GM23338 (cell line): ENCODE results near the gene CTRB1. TPM values are rescaled to one million over a fixed set of nuclear protein-coding genes. Genes with fewer than 3 reads are reported as not detected.

Experiments
- ATAC-seq: fragments of 200-7000 bp; cut with Tn5 transposase; 3 replicates; pipeline ENCODE4 v1.9.1; 2020
- DNase-seq: peaks from one replicate; pipeline ENCODE4 v3.0.0-alpha.2; 2015; ENCODE audit warnings: low spot score
- H2AFZ ChIP-seq: fragments of 200-600 bp; sonication (generic); 2 replicates; pipeline ENCODE4 v1.8.0; 2016; ENCODE audit warnings: antibody characterized with exemption, mild to moderate bottlenecking, moderate library complexity
- H3F3A ChIP-seq: fragments of 200-600 bp; sonication (generic); replicated peaks from 2 replicates; pipeline ENCODE4 v1.8.0; 2017; ENCODE audit warnings: antibody characterized with exemption, mixed run types, low read depth
- H3K27ac ChIP-seq: fragments of 200-600 bp; sonication (generic); 2 replicates; pipeline ENCODE4 v1.6.1; 2016; ENCODE audit warnings: low read depth
- H3K27me3 ChIP-seq: fragments of 200-600 bp; sonication (generic); 2 replicates; pipeline ENCODE4 v1.8.0; 2016; ENCODE audit warnings: mild to moderate bottlenecking, mixed run types, moderate library complexity; ENCODE audit not compliant: insufficient read depth
- H3K36me3 ChIP-seq: fragments of 200-600 bp; sonication (generic); 2 replicates; pipeline ENCODE4 v1.8.0; 2016; ENCODE audit warnings: mild to moderate bottlenecking; ENCODE audit not compliant: insufficient read depth
- H3K4me1 ChIP-seq: fragments of 200-600 bp; sonication (generic); 2 replicates; pipeline ENCODE4 v1.8.0; 2016; ENCODE audit warnings: mild to moderate bottlenecking, moderate library complexity; ENCODE audit not compliant: insufficient read depth
- H3K4me2 ChIP-seq: fragments of 200-600 bp; sonication (generic); 2 replicates; pipeline ENCODE4 v1.7.1; 2017; ENCODE audit warnings: mixed run types
- H3K4me3 ChIP-seq: fragments of 200-600 bp; sonication (generic); 2 replicates; pipeline ENCODE4 v1.6.1; 2016; ENCODE audit warnings: mixed run types
- H3K79me2 ChIP-seq: fragments of 200-600 bp; sonication (generic); replicated peaks from 2 replicates; pipeline ENCODE4 v1.8.0; 2017; ENCODE audit warnings: mild to moderate bottlenecking; ENCODE audit not compliant: insufficient read depth
- H3K9me2 ChIP-seq: fragments of 200-600 bp; sonication (generic); 2 replicates; pipeline ENCODE4 v1.8.0; 2017; ENCODE audit not compliant: insufficient read depth
- H4K20me1 ChIP-seq: fragments of 200-600 bp; sonication (generic); replicated peaks from 2 replicates; pipeline ENCODE4 v1.8.0; 2017; ENCODE audit warnings: mild to moderate bottlenecking; ENCODE audit not compliant: insufficient read depth
- H3K27ac Mint-ChIP-seq: 2 replicates; pipeline ENCODE4 v1.8.0; 2020; ENCODE audit warnings: inconsistent platforms, mild to moderate bottlenecking, moderate library complexity, mixed read lengths
- H3K27me3 Mint-ChIP-seq: 3 replicates; pipeline ENCODE4 v1.8.0; 2022; ENCODE audit warnings: low read depth, mild to moderate bottlenecking, moderate library complexity, mixed read lengths, inconsistent platforms; ENCODE audit not compliant: insufficient read depth, poor library complexity
- H3K36me3 Mint-ChIP-seq: 3 replicates; pipeline ENCODE4 v1.8.0; 2021; ENCODE audit warnings: low read depth, mild to moderate bottlenecking, inconsistent platforms, moderate library complexity, mixed read lengths
- H3K4me1 Mint-ChIP-seq: 3 replicates; pipeline ENCODE4 v1.8.0; 2020; ENCODE audit warnings: mild to moderate bottlenecking, inconsistent platforms, mixed read lengths
- H3K4me3 Mint-ChIP-seq: 3 replicates; pipeline ENCODE4 v1.8.0; 2021; ENCODE audit warnings: moderate library complexity, mild to moderate bottlenecking, inconsistent platforms, mixed read lengths
- H3K9me3 Mint-ChIP-seq: 3 replicates; pipeline ENCODE4 v1.8.0; 2020; ENCODE audit warnings: moderate library complexity, mild to moderate bottlenecking, inconsistent platforms, mixed read lengths
- ETS1 ChIP-seq: IDR thresholded peaks from 2 replicates; pipeline ENCODE4 v1.6.1; 2016; ENCODE audit warnings: antibody characterized with exemption
- EZH2phosphoT487 ChIP-seq: fragments of 200-600 bp; sonication (generic); IDR thresholded peaks from one replicate; pipeline ENCODE4 v1.8.1; 2018; ENCODE audit warnings: antibody characterized with exemption; ENCODE audit not compliant: unreplicated experiment
- STAT1 ChIP-seq: IDR thresholded peaks from one replicate; pipeline ENCODE4 v1.6.1; 2016; ENCODE audit warnings: antibody characterized with exemption; ENCODE audit not compliant: unreplicated experiment
- polyA plus RNA-seq: library from polyadenylated mRNA; unstranded; fragments of >200 nt; fragmentation: Nextera tagmentation; extraction: Ambion mirVana; gene quantifications from 2 replicates; pipeline ENCODE4 v1.2.1, GENCODE V29; 2016
- total RNA-seq: library from RNA; depleted of rRNA; stranded (reverse); fragments of >200 nt; shearing (Covaris generic); gene quantifications from 2 replicates; pipeline ENCODE4 v1.2.3, GENCODE V29; 2014
- TF ChIP-seq, protein P1 (sequence below): IDR thresholded peaks from one replicate; pipeline ENCODE4 v1.6.1; 2018; ENCODE audit warnings: antibody characterized with exemption; ENCODE audit not compliant: unreplicated experiment
- TF ChIP-seq, protein P2 (sequence below), 2 experiments: fragments of 200-600 bp in 1 of 2; sonication (generic) in 1 of 2; conservative IDR thresholded peaks; 2 replicates each; pipeline versions ENCODE4 v1.5.1 to v1.6.1; 2016 to 2017; ENCODE audit warnings: antibody characterized with exemption in 2 of 2, low read depth in 2 of 2, mild to moderate bottlenecking in 2 of 2, moderate library complexity in 1 of 2

CTRB1 gene
- total and polyA plus RNA-seq, 2 experiments from 2014 or later = not detected

DNA sequence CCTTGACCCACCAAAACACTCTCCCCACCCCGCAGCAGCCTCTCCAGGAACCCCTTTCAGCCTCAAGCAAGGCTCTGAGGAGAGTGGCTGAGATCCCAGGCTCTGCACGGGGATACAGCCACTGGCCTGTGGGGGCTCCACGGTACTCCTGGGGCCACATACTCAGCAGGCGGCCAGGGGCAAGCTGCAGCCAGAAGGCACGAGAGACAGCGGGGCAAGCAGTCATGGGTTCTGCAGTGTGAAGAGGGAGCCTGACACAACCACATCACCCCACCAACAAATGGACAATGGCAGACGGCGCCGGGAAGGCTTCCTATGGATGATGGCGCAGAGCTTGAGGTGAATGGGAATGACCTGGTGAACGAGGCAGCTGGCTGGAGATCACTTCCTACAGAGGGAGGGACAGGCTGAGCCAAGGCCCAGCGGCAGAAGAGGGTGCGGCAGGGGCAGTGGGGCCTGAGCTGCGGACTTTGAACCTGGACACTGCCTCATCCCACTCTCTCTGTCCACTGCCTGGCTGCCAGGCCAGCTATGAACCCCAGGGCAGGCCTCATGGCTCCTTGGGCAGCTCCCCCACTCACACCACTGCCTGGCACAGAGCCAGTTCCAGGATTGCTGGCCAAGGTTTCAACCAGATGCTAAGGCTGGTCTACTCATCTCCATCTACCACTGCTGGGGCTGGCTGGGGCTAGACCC lies 43.5 kb downstream of the CTRB1 start:
- H2AFZ ChIP-seq = no peak overlapping the region
- ATAC-seq (peak; percentile 2; the same call in 2 of the 3 replicates), DNase-seq (no peak)
- no peaks in the 10 kb centered on the region for H3K36me3 ChIP-seq
- H3K4me1 ChIP-seq = peaks cover 47% of the 10 kb centered on the region
- H3K27ac ChIP-seq = 0 out of 2 replicates have a peak overlapping the region, but pooled peaks have one; percentile 39
- H3K4me3 Mint-ChIP-seq = no peak overlapping the region; the same call in 2 of the 3 replicates
- no peaks in the 10 kb centered on the region for H3K9me2 ChIP-seq
- peak overlapping the region; percentile 91 for H3K27ac Mint-ChIP-seq
- no peak overlapping the region for H3K4me2 ChIP-seq
- H3K4me1 Mint-ChIP-seq = peaks cover 60% of the 10 kb centered on the region
- no peaks in the 10 kb centered on the region for H3K9me3 Mint-ChIP-seq
- no peak for TF ChIP-seq STAT1
- H4K20me1 ChIP-seq = peaks cover 45% of the 10 kb centered on the region
- H3F3A ChIP-seq = 0 out of 2 replicates have a peak, but pooled peaks cover 7% of the 10 kb centered on the region
- H3K79me2 ChIP-seq = peaks cover 83% of the 10 kb centered on the region
- peaks cover 17% of the 10 kb centered on the region for H3K27me3 Mint-ChIP-seq
- H3K36me3 Mint-ChIP-seq = peaks cover 14% of the 10 kb centered on the region; the same call in 2 of the 3 replicates
- H3K27me3 ChIP-seq = no peaks in the 10 kb centered on the region
- H3K4me3 ChIP-seq = no peak overlapping the region

DNA sequence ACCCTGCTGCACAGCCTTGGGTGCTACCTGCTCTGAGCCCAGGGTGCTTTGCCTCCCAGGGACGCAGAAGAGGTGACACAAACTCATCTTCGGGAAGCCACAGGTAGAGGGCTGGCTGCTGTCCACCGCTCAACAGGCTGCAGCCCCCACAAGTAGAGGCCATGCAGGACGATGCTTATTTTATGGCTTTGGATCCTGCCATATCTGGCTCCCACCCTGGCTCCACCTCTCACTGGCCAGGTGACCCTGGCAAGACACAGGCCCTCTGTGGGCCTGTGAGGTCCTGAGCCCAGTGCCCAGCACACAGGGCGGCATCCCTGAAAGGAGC lies 44.0 kb downstream of the CTRB1 start:
- Mint-ChIP-seq H3K9me3 (no peaks in the 10 kb centered on the region), H3K4me3 (peak overlapping the region; percentile 10; the same call in 1 of the 3 replicates), H3K27me3 (peaks cover 17% of the 10 kb centered on the region), H3K4me1 (peaks cover 55% of the 10 kb centered on the region), H3K27ac (peak overlapping the region; percentile 36; the same call in 1 of the 2 replicates), H3K36me3 (peaks cover 14% of the 10 kb centered on the region; the same call in 2 of the 3 replicates)
- H3K36me3 ChIP-seq = no peaks in the 10 kb centered on the region
- 0 out of 2 replicates have a peak overlapping the region, but pooled peaks have one; percentile 39 for H3K27ac ChIP-seq
- H3K9me2 ChIP-seq = no peaks in the 10 kb centered on the region
- H3K4me2 ChIP-seq = no peak overlapping the region
- H4K20me1 ChIP-seq = peaks cover 41% of the 10 kb centered on the region
- no peak overlapping the region for H2AFZ ChIP-seq
- H3K27me3 ChIP-seq = no peaks in the 10 kb centered on the region
- peaks cover 78% of the 10 kb centered on the region for H3K79me2 ChIP-seq
- H3K4me1 ChIP-seq = peaks cover 43% of the 10 kb centered on the region
- no peak for ATAC-seq
- DNase-seq = no peak
- TF ChIP-seq EZH2phosphoT487 = no peak
- 0 out of 2 replicates have a peak, but pooled peaks cover 7% of the 10 kb centered on the region for H3F3A ChIP-seq
- H3K4me3 ChIP-seq = no peak overlapping the region

GRCh38 chr16:75263291-75263962 lies 44.6 kb downstream of the CTRB1 start:
- no peaks in the 10 kb centered on the region for H3K27me3 ChIP-seq
- peaks cover 71% of the 10 kb centered on the region for H3K79me2 ChIP-seq
- no peak overlapping the region for H2AFZ ChIP-seq
- H3K9me2 ChIP-seq = no peaks in the 10 kb centered on the region
- peaks cover 37% of the 10 kb centered on the region for H3K4me1 ChIP-seq
- 0 out of 2 replicates have a peak, but pooled peaks cover 5% of the 10 kb centered on the region for H3F3A ChIP-seq
- H4K20me1 ChIP-seq = peaks cover 35% of the 10 kb centered on the region
- DNase-seq (no peak), ATAC-seq (no peak)
- Mint-ChIP-seq H3K4me3 (peak overlapping the region; percentile 84; the same call in 1 of the 3 replicates), H3K27ac (peak overlapping the region; percentile 36; the same call in 1 of the 2 replicates), H3K9me3 (no peaks in the 10 kb centered on the region), H3K27me3 (peaks cover 17% of the 10 kb centered on the region), H3K36me3 (peaks cover 14% of the 10 kb centered on the region; the same call in 2 of the 3 replicates), H3K4me1 (peaks cover 48% of the 10 kb centered on the region)
- H3K27ac ChIP-seq = no peak overlapping the region
- 0 out of 2 replicates have a peak overlapping the region, but pooled peaks have one; percentile 20 for H3K4me3 ChIP-seq
- no peaks in the 10 kb centered on the region for H3K36me3 ChIP-seq
- peak overlapping the region; percentile 97; the same call in 1 of the 2 replicates for H3K4me2 ChIP-seq
- no peak for TF ChIP-seq STAT1
- TF ChIP-seq, protein P1, sequence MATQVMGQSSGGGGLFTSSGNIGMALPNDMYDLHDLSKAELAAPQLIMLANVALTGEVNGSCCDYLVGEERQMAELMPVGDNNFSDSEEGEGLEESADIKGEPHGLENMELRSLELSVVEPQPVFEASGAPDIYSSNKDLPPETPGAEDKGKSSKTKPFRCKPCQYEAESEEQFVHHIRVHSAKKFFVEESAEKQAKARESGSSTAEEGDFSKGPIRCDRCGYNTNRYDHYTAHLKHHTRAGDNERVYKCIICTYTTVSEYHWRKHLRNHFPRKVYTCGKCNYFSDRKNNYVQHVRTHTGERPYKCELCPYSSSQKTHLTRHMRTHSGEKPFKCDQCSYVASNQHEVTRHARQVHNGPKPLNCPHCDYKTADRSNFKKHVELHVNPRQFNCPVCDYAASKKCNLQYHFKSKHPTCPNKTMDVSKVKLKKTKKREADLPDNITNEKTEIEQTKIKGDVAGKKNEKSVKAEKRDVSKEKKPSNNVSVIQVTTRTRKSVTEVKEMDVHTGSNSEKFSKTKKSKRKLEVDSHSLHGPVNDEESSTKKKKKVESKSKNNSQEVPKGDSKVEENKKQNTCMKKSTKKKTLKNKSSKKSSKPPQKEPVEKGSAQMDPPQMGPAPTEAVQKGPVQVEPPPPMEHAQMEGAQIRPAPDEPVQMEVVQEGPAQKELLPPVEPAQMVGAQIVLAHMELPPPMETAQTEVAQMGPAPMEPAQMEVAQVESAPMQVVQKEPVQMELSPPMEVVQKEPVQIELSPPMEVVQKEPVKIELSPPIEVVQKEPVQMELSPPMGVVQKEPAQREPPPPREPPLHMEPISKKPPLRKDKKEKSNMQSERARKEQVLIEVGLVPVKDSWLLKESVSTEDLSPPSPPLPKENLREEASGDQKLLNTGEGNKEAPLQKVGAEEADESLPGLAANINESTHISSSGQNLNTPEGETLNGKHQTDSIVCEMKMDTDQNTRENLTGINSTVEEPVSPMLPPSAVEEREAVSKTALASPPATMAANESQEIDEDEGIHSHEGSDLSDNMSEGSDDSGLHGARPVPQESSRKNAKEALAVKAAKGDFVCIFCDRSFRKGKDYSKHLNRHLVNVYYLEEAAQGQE = no peak
- TF ChIP-seq ETS1 = no peak
- TF ChIP-seq, protein P2, sequence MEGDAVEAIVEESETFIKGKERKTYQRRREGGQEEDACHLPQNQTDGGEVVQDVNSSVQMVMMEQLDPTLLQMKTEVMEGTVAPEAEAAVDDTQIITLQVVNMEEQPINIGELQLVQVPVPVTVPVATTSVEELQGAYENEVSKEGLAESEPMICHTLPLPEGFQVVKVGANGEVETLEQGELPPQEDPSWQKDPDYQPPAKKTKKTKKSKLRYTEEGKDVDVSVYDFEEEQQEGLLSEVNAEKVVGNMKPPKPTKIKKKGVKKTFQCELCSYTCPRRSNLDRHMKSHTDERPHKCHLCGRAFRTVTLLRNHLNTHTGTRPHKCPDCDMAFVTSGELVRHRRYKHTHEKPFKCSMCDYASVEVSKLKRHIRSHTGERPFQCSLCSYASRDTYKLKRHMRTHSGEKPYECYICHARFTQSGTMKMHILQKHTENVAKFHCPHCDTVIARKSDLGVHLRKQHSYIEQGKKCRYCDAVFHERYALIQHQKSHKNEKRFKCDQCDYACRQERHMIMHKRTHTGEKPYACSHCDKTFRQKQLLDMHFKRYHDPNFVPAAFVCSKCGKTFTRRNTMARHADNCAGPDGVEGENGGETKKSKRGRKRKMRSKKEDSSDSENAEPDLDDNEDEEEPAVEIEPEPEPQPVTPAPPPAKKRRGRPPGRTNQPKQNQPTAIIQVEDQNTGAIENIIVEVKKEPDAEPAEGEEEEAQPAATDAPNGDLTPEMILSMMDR (conservative IDR thresholded peaks at IDR 0.05; ENCODE audit: low read depth in 2 of 2) = no peak
